HCT116 (cell line): ENCODE results near the gene PSMB4. TPM values are rescaled to one million over a fixed set of nuclear protein-coding genes. Genes with fewer than 3 reads are reported as not detected.
"Not testable (repeated sequence)": the region's sequence is repeated elsewhere in the genome, so short reads cannot be mapped to it uniquely, and the experiment has no call there.

Source experiments
- ATAC-seq: fragments of 200-7000 bp; cut with Tn5 transposase; 2 replicates; pipeline ENCODE4 v1.9.1; 2020; ENCODE audit warnings: mild to moderate bottlenecking, moderate library complexity
- BruUV-seq: library from RNA; stranded (reverse); fragments of 400-500 nt; replicated peaks from 2 replicates; lab custom pipeline; 2021; lab: Mats Ljungman, UMichigan
- CTCF ChIA-PET: fragments of 300-600 bp; sonication (Branson Sonifier 250); formaldehyde crosslinking; loops from one replicate; lab custom pipeline; 2021; ENCODE audit warnings: antibody characterized with exemption; lab: Charles Lee
- POLR2A ChIA-PET: fragments of 300-600, 350-600 bp; sonication (Branson Sonifier 250); formaldehyde crosslinking; loops from one replicate; lab custom pipeline; 2021; ENCODE audit warnings: antibody characterized with exemption; lab: Charles Lee
- RAD21 ChIA-PET, 2 experiments: fragments of 300-600 bp; sonication (Branson Sonifier 250); formaldehyde crosslinking; loops; one replicate each; lab custom pipeline; 2023; ENCODE audit warnings: low total read pairs in 2 of 2; ENCODE audit not compliant: uncharacterized antibody in 2 of 2, unreplicated experiment in 2 of 2, low non-redundant PET in 1 of 2; lab: Charles Lee
- DNase-seq: peaks from one replicate; pipeline ENCODE4 v3.0.0-alpha.2; 2010; ENCODE audit warnings: low read depth, low spot score
- H2AFZ ChIP-seq: fragments of 200-600 bp; shearing (Covaris generic), sonication (generic); 2 replicates; pipeline ENCODE4 v1.6.1; 2017; ENCODE audit warnings: low read depth, mixed run types, mixed read lengths, antibody characterized with exemption, low read length; ENCODE audit not compliant: poor library complexity, severe bottlenecking
- H3K27ac ChIP-seq: 2 replicates; pipeline ENCODE4 v1.5.1; 2012; ENCODE audit warnings: low read depth, low read length
- H3K27me3 ChIP-seq: fragments of 200-600 bp; sonication (generic); 2 replicates; pipeline ENCODE4 v1.6.1; 2016; ENCODE audit warnings: mixed run types, low read length, mixed read lengths; ENCODE audit not compliant: insufficient read depth
- H3K36me3 ChIP-seq, 2 experiments: fragments of 200-500 bp in 1 of 2; fragments of 200-600 bp in 1 of 2; sonication (Bioruptor generic) in 1 of 2; sonication (generic) in 1 of 2; 2 replicates each; pipeline versions ENCODE4 v1.5.1 to v1.6.1; 2014 to 2016; ENCODE audit warnings: low read length in 2 of 2, inconsistent platforms in 1 of 2, mixed read lengths in 1 of 2, mixed run types in 1 of 2; ENCODE audit not compliant: insufficient read depth in 2 of 2, control insufficient read depth in 1 of 2
- H3K4me1 ChIP-seq, 2 experiments: fragments of 200-600 bp in 1 of 2; sonication (generic) in 1 of 2; 2 replicates each; pipeline versions ENCODE4 v1.5.1 to v1.6.1; 2012 to 2017; ENCODE audit warnings: low read length in 2 of 2, inconsistent platforms in 1 of 2, mild to moderate bottlenecking in 1 of 2, mixed read lengths in 1 of 2, mixed run types in 1 of 2, moderate library complexity in 1 of 2; ENCODE audit not compliant: insufficient read depth in 2 of 2, control insufficient read depth in 1 of 2
- H3K4me2 ChIP-seq: fragments of 200-600 bp; sonication (generic); 2 replicates; pipeline ENCODE4 v1.6.1; 2017; ENCODE audit warnings: mixed run types, low read length, mixed read lengths
- H3K4me3 ChIP-seq, 2 experiments: fragments of 200-600 bp in 1 of 2; sonication (generic) in 1 of 2; replicated peaks in 1 of 2; 2 replicates each; pipeline ENCODE4 v1.5.1; 2011 to 2016; ENCODE audit warnings: low read length in 2 of 2, control low read depth in 1 of 2, low read depth in 1 of 2, mild to moderate bottlenecking in 1 of 2, mixed read lengths in 1 of 2, mixed run types in 1 of 2
- H3K79me2 ChIP-seq: fragments of 200-600 bp; sonication (generic); 2 replicates; pipeline ENCODE4 v1.6.1; 2017; ENCODE audit warnings: mild to moderate bottlenecking, mixed run types, low read length, moderate library complexity, mixed read lengths; ENCODE audit not compliant: insufficient read depth
- H3K9ac ChIP-seq: fragments of 200-600 bp; sonication (generic); 2 replicates; pipeline ENCODE4 v1.6.1; 2016; ENCODE audit warnings: low read length, mixed read lengths
- H3K9me2 ChIP-seq: fragments of 200-600 bp; sonication (generic), shearing (Covaris generic); 2 replicates; pipeline ENCODE4 v1.6.1; 2017; ENCODE audit warnings: mixed run types, mild to moderate bottlenecking, moderate library complexity; ENCODE audit not compliant: insufficient read depth
- H3K9me3 ChIP-seq, 2 experiments: fragments of 200-500 bp in 1 of 2; fragments of 200-600 bp in 1 of 2; sonication (Bioruptor generic) in 1 of 2; sonication (generic) in 1 of 2; 2 replicates each; pipeline ENCODE4 v1.6.1; 2014 to 2017; ENCODE audit warnings: low read length in 2 of 2, mixed read lengths in 2 of 2, inconsistent platforms in 1 of 2, low read depth in 1 of 2, mild to moderate bottlenecking in 1 of 2, mixed run types in 1 of 2, moderate library complexity in 1 of 2; ENCODE audit not compliant: control insufficient read depth in 1 of 2, insufficient read depth in 1 of 2
- H4K20me1 ChIP-seq: fragments of 200-600 bp; sonication (generic), shearing (Covaris generic); 2 replicates; pipeline ENCODE4 v1.6.1; 2017; ENCODE audit warnings: mixed run types, mild to moderate bottlenecking, moderate library complexity; ENCODE audit not compliant: insufficient read depth
- ATF3 ChIP-seq: IDR thresholded peaks from 2 replicates; pipeline ENCODE4 v1.6.1; 2012
- CEBPB ChIP-seq: IDR thresholded peaks from 2 replicates; pipeline ENCODE4 v1.6.1; 2012; ENCODE audit warnings: low read depth
- CTCF ChIP-seq, 3 experiments: fragments of 200-600 bp in 1 of 3; sonication (generic) in 1 of 3; IDR thresholded peaks in 2 of 3; conservative IDR thresholded peaks in 1 of 3; 2 replicates each; pipeline ENCODE4 v1.5.1; 2012 to 2017; ENCODE audit warnings: low read depth in 2 of 3, low read length in 2 of 3, antibody characterized with exemption in 1 of 3, borderline replicate concordance in 1 of 3, control low read depth in 1 of 3, mild to moderate bottlenecking in 1 of 3, mixed read lengths in 1 of 3, mixed run types in 1 of 3, moderate library complexity in 1 of 3; ENCODE audit not compliant: insufficient read depth in 1 of 3
- FOSL1 ChIP-seq: IDR thresholded peaks from 2 replicates; pipeline ENCODE4 v1.6.1; 2012; ENCODE audit warnings: low read depth
- POLR2A ChIP-seq: IDR thresholded peaks from 2 replicates; pipeline ENCODE4 v1.7.0; 2011; ENCODE audit warnings: borderline replicate concordance; ENCODE audit not compliant: insufficient read depth, insufficient read length; ENCODE audit errors: extremely low read depth
- RAD21 ChIP-seq: IDR thresholded peaks from 2 replicates; pipeline ENCODE4 v1.6.1; 2012; ENCODE audit warnings: low read depth, mild to moderate bottlenecking
- SRF ChIP-seq: IDR thresholded peaks from 2 replicates; pipeline ENCODE4 v1.6.1; 2012; ENCODE audit warnings: low read depth
- YY1 ChIP-seq: IDR thresholded peaks from 2 replicates; pipeline ENCODE4 v1.6.1; 2011; ENCODE audit warnings: low read length, low read depth, moderate library complexity, mild to moderate bottlenecking; ENCODE audit not compliant: insufficient replicate concordance; ENCODE audit errors: extremely low read depth
- ZFX ChIP-seq: fragments of 450-650 bp; IDR thresholded peaks from 2 replicates; pipeline ENCODE4 v1.6.1; 2017
- intact Hi-C: fragments of 100-400 bp; cut with micrococcal nuclease; formaldehyde crosslinking; loops from 2 replicates; pipeline ENCODE4 v1.10.0; 2022
- total RNA-seq: library from RNA; stranded (reverse); gene quantifications from one replicate; pipeline ENCODE4 v1.2.1, GENCODE V29; 2021; ENCODE audit not compliant: unreplicated experiment
- TF ChIP-seq, protein P1 (sequence below): IDR thresholded peaks from 2 replicates; pipeline ENCODE4 v1.6.1; 2012
- TF ChIP-seq, protein P2 (sequence below): IDR thresholded peaks from 2 replicates; pipeline ENCODE4 v1.6.1; 2012; ENCODE audit warnings: low read depth

PSMB4 gene
- total RNA-seq, 1 experiment from 2014 or later: 341 TPM

- CTCF ChIA-PET, H3K27ac ChIP-seq, H2AFZ ChIP-seq, RAD21 ChIA-PET, intact Hi-C loops, POLR2A ChIA-PET, H3K4me3 ChIP-seq, ATAC-seq, H3K27me3 ChIP-seq, H3K9me2 ChIP-seq, H3K9ac ChIP-seq, BruUV-seq, DNase-seq, H4K20me1 ChIP-seq, H3K4me1 ChIP-seq, H3K4me2 ChIP-seq, H3K9me3 ChIP-seq: not testable (repeated sequence)
- H3K36me3 ChIP-seq: peaks cover 7 to 18% of the 10 kb centered on the region in 2 experiments; a peak in 1 of 4 replicates
- H3K79me2 ChIP-seq: peaks cover 98% of the 10 kb centered on the region
These were observed 38.0 kb downstream of the PSMB4 start for GRCh38 chr1:151437396-151437795.

- Histone ChIP-seq H3K9me3 (no peaks in the 10 kb centered on the region), H3K27ac (peak overlapping the region; percentile 16; the same call in 1 of the 2 replicates), H3K4me3 (no peak overlapping the region), H3K4me2 (peak overlapping the region; percentile 12; the same call in 1 of the 2 replicates), H3K79me2 (peaks cover 100% of the 10 kb centered on the region), H3K9ac (no peak overlapping the region), H2AFZ (no peak overlapping the region), H3K36me3 (peaks cover 0 to 16% of the 10 kb centered on the region in 2 experiments; a peak in 1 of 4 replicates), H3K27me3 (no peaks in the 10 kb centered on the region), H3K9me2 (no peaks in the 10 kb centered on the region), H3K4me1 (peaks cover 11 to 13% of the 10 kb centered on the region in 2 experiments), H4K20me1 (no peaks in the 10 kb centered on the region; the same call in 1 of the 2 replicates)
- ATAC-seq (peak; percentile 99), DNase-seq (peak; percentile 76)
- no TSS peak for BruUV-seq
- ChIA-PET RAD21 (interaction anchor here in 1 of 2 experiments (1.0 kb wide), 1 partner anchor 291 kb away, joined by 5 read pairs; no protein-coding TSS in a partner anchor), POLR2A (interaction anchor here (1.2 kb wide), 1 partner anchor 13 kb away, joined by 4 read pairs; no protein-coding TSS in a partner anchor), CTCF (interaction anchor here (0.9 to 1.7 kb wide), 10 partner anchors 9 to 557 kb away, joined by 3 to 4 read pairs (median 3); partner anchors contain the start of gene CGN)
- intact Hi-C loops: loop anchor here (1.0 to 5.0 kb wide), 4 partner anchors 68 to 393 kb away; partner anchors contain the start of genes C2CD4D and CGN
- peak; percentile 89 for TF ChIP-seq RAD21
- TF ChIP-seq, protein P1, sequence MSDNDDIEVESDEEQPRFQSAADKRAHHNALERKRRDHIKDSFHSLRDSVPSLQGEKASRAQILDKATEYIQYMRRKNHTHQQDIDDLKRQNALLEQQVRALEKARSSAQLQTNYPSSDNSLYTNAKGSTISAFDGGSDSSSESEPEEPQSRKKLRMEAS: no peak
- no peak for TF ChIP-seq YY1
- no peak for TF ChIP-seq ZFX
- TF ChIP-seq CTCF (IDR thresholded peaks at IDR 0.05 in 2 of 3, conservative IDR thresholded peaks at IDR 0.05 in 1 of 3; ENCODE audit: borderline replicate concordance in 1 of 3, insufficient read depth in 1 of 3, low read depth in 2 of 3, low read length in 2 of 3): peak; percentile 79 to 84 (median 83); a peak in 5 of 6 replicates
- TF ChIP-seq CEBPB: no peak
- TF ChIP-seq SRF: no peak
- TF ChIP-seq POLR2A: no peak
- peak; percentile 39; the same call in 1 of the 2 replicates for TF ChIP-seq FOSL1
- no peak for TF ChIP-seq ATF3
- TF ChIP-seq, protein P2, sequence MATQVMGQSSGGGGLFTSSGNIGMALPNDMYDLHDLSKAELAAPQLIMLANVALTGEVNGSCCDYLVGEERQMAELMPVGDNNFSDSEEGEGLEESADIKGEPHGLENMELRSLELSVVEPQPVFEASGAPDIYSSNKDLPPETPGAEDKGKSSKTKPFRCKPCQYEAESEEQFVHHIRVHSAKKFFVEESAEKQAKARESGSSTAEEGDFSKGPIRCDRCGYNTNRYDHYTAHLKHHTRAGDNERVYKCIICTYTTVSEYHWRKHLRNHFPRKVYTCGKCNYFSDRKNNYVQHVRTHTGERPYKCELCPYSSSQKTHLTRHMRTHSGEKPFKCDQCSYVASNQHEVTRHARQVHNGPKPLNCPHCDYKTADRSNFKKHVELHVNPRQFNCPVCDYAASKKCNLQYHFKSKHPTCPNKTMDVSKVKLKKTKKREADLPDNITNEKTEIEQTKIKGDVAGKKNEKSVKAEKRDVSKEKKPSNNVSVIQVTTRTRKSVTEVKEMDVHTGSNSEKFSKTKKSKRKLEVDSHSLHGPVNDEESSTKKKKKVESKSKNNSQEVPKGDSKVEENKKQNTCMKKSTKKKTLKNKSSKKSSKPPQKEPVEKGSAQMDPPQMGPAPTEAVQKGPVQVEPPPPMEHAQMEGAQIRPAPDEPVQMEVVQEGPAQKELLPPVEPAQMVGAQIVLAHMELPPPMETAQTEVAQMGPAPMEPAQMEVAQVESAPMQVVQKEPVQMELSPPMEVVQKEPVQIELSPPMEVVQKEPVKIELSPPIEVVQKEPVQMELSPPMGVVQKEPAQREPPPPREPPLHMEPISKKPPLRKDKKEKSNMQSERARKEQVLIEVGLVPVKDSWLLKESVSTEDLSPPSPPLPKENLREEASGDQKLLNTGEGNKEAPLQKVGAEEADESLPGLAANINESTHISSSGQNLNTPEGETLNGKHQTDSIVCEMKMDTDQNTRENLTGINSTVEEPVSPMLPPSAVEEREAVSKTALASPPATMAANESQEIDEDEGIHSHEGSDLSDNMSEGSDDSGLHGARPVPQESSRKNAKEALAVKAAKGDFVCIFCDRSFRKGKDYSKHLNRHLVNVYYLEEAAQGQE: no peak
These were observed 44.7 kb downstream of the PSMB4 start for GRCh38 chr1:151443846-151444782.
